ENCODE results near the gene FOXN3.

DNA sequence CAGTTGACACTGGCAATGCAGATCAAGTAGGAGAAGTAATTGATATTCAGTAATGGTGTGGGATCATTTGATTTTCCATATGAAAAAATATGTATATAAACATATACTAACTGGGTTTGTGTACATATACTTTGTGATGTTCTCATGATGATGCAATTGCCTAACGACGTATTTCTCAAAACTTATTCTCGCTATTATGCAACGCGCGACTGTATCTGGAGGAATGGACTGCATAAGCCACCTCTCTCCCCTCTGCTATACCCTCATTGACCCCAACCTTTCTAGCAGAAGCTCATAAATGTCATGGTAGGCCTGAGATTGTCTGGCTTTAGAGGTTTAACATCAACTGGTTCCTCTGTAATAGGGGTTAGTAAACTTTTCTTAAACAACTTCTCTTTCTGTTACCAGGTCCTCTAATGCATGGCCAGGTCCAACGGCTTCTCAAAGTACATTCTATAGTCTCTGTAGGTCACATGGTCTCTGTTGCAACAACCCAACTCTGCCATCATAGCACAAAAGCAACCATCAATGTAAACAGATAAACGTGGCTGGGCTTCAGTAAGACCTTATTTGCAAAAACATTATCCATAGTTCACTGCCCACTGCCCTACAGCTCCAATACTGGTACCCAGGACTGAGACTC is 59.3 kb downstream of the FOXN3 start:
- TF ChIP-seq, protein P1, sequence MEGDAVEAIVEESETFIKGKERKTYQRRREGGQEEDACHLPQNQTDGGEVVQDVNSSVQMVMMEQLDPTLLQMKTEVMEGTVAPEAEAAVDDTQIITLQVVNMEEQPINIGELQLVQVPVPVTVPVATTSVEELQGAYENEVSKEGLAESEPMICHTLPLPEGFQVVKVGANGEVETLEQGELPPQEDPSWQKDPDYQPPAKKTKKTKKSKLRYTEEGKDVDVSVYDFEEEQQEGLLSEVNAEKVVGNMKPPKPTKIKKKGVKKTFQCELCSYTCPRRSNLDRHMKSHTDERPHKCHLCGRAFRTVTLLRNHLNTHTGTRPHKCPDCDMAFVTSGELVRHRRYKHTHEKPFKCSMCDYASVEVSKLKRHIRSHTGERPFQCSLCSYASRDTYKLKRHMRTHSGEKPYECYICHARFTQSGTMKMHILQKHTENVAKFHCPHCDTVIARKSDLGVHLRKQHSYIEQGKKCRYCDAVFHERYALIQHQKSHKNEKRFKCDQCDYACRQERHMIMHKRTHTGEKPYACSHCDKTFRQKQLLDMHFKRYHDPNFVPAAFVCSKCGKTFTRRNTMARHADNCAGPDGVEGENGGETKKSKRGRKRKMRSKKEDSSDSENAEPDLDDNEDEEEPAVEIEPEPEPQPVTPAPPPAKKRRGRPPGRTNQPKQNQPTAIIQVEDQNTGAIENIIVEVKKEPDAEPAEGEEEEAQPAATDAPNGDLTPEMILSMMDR (IDR thresholded peaks at IDR 0.05; ENCODE audit: low read depth, low read length), result no peak
- TF ChIP-seq EZH2phosphoT487 (IDR thresholded peaks at IDR 0.05; ENCODE audit: low read depth), result no peak

All from OCI-LY3 (cell line).